ENCODE results near the gene PYM1. TPM values are rescaled to one million over a fixed set of nuclear protein-coding genes. Genes with fewer than 3 reads are reported as not detected.

The PYM1 gene
- total RNA-seq, 1 experiment from 2014 or later = 58.9 TPM

DNA sequence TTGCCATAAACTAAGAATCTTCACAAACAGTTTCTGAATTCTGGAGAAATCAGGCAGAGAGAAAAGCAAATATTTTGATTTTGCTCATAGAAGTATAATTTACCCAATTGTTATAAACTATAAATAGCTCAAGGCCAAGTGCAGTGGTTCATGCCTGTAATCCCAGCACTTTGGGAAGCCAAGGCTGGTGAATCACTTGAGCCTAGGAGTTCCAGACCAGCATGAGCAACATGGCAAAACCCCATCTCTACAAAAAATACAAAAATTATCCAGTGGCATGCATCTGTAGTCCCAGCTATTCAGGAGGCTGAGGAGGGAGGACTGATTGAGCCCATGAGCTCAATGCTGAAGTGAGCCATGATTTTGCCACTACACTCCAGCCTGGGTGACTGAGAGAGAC lies 65.4 kb downstream of the PYM1 start:
- peaks cover 0 to 4% (median 0%) of the 10 kb centered on the region in 3 experiments; a peak in 1 of 7 replicates for H3K36me3 Mint-ChIP-seq (ENCODE audit: insufficient read depth in 1 of 3, low read depth in 3 of 3)
- peaks cover 5% of the 10 kb centered on the region in 2 experiments for H3K9me3 Mint-ChIP-seq
- H3K27me3 ChIP-seq (ENCODE audit: insufficient read depth, low read length) = no peaks in the 10 kb centered on the region
- no peak overlapping the region for H2BK20ac ChIP-seq (ENCODE audit: low read depth, low read length, poor library complexity, severe bottlenecking)
- H3K79me2 ChIP-seq (ENCODE audit: insufficient read depth, low read length) = no peaks in the 10 kb centered on the region
- H2BK12ac ChIP-seq (ENCODE audit: insufficient read length, low read depth, low read length) = no peak overlapping the region
- H4K20me1 ChIP-seq (ENCODE audit: control insufficient read depth, insufficient read depth, insufficient read length) = no peaks in the 10 kb centered on the region
- DNase-seq = no peak
- H3K4me1 ChIP-seq (ENCODE audit: insufficient read depth, low read length) = no peaks in the 10 kb centered on the region
- no peaks in the 10 kb centered on the region for H3K23me2 ChIP-seq (ENCODE audit: insufficient read length, low read depth, low read length, poor library complexity, severe bottlenecking)
- H2BK15ac ChIP-seq (ENCODE audit: low read depth, low read length) = no peak overlapping the region
- no peak overlapping the region for H3K4ac ChIP-seq (ENCODE audit: low read depth, low read length)
- no peak overlapping the region for H2AFZ ChIP-seq (ENCODE audit: low read length)
- no peak overlapping the region for H3T11ph ChIP-seq (ENCODE audit: low read length)
- no peak overlapping the region for H3K27ac ChIP-seq (ENCODE audit: insufficient read length, low read depth, low read length)
- H3K27me3 Mint-ChIP-seq (ENCODE audit: low read depth) = no peaks in the 10 kb centered on the region; the same call in 1 of the 2 replicates
- no peaks in the 10 kb centered on the region for H3K9me3 ChIP-seq (ENCODE audit: control insufficient read depth, low read depth, low read length)
- H4K91ac ChIP-seq (ENCODE audit: insufficient read length, low read depth, low read length) = no peak overlapping the region
- H2BK5ac ChIP-seq (ENCODE audit: insufficient read length, low read length) = no peak overlapping the region
- H3K4me3 Mint-ChIP-seq = no peak overlapping the region
- no peak overlapping the region for H4K8ac ChIP-seq (replicated peaks; ENCODE audit: insufficient read length, low read depth, low read length)
- H3K4me2 ChIP-seq (ENCODE audit: insufficient read depth, insufficient read length, low read length) = no peak overlapping the region
- H2AK5ac ChIP-seq (ENCODE audit: insufficient read length, low read length) = no peak overlapping the region
- no peak overlapping the region for H3K14ac ChIP-seq (ENCODE audit: insufficient read depth, low read length)
- no peak overlapping the region for H3K9ac ChIP-seq (ENCODE audit: extremely low read depth, insufficient read length, low read length)
- H4K5ac ChIP-seq (ENCODE audit: insufficient read length, low read depth, low read length) = no peak overlapping the region
- no peak overlapping the region for H2BK120ac ChIP-seq (ENCODE audit: low read depth, low read length, poor library complexity, severe bottlenecking)
- H3K27ac Mint-ChIP-seq = no peak overlapping the region
- no peaks in the 10 kb centered on the region for H3K4me1 Mint-ChIP-seq
- no peaks in the 10 kb centered on the region for H3K79me1 ChIP-seq (ENCODE audit: insufficient read depth, low read depth, low read length, poor library complexity, severe bottlenecking)
- H3K56ac ChIP-seq (ENCODE audit: insufficient read length, low read depth, low read length) = no peak overlapping the region
- H3K23ac ChIP-seq (ENCODE audit: insufficient read length, low read depth, low read length) = no peak overlapping the region
- no peak overlapping the region for H3K18ac ChIP-seq (ENCODE audit: insufficient read length, low read depth, low read length)
- TF ChIP-seq, protein P1, sequence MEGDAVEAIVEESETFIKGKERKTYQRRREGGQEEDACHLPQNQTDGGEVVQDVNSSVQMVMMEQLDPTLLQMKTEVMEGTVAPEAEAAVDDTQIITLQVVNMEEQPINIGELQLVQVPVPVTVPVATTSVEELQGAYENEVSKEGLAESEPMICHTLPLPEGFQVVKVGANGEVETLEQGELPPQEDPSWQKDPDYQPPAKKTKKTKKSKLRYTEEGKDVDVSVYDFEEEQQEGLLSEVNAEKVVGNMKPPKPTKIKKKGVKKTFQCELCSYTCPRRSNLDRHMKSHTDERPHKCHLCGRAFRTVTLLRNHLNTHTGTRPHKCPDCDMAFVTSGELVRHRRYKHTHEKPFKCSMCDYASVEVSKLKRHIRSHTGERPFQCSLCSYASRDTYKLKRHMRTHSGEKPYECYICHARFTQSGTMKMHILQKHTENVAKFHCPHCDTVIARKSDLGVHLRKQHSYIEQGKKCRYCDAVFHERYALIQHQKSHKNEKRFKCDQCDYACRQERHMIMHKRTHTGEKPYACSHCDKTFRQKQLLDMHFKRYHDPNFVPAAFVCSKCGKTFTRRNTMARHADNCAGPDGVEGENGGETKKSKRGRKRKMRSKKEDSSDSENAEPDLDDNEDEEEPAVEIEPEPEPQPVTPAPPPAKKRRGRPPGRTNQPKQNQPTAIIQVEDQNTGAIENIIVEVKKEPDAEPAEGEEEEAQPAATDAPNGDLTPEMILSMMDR (conservative IDR thresholded peaks at IDR 0.05) = no peak
